WTC11 (cell line): ENCODE measurements around the gene TRMT2A.

ENCODE experiments used
- SP1 ChIP-seq: sonication (generic); formaldehyde crosslinking; conservative IDR thresholded peaks from 2 replicates; pipeline ENCODE4 v1.8.1; 2022; ENCODE audit warnings: missing genetic modification reagents
- TCF7 ChIP-seq: sonication (generic); formaldehyde crosslinking; IDR thresholded peaks from 2 replicates; pipeline ENCODE4 v1.8.0; 2022; ENCODE audit warnings: mild to moderate bottlenecking, low read depth, missing genetic modification reagents, moderate library complexity
- TF ChIP-seq, protein P1 (sequence below): sonication (generic); formaldehyde crosslinking; IDR thresholded peaks from 2 replicates; pipeline ENCODE4 v1.8.0; 2022; ENCODE audit warnings: mild to moderate bottlenecking, missing genetic modification reagents
- TF ChIP-seq, protein P2 (sequence below): fragments of 200-600 bp; IDR thresholded peaks from 2 replicates; pipeline ENCODE4 v1.8.0; 2022; ENCODE audit warnings: antibody characterized with exemption
- TF ChIP-seq, protein P3 (sequence below): sonication (generic); formaldehyde crosslinking; IDR thresholded peaks from 2 replicates; pipeline ENCODE4 v1.8.0; 2022; ENCODE audit warnings: missing genetic modification reagents

GRCh38 chr22:20064140-20064480, 52.9 kb downstream of the TRMT2A start:
- TF ChIP-seq, protein P1, sequence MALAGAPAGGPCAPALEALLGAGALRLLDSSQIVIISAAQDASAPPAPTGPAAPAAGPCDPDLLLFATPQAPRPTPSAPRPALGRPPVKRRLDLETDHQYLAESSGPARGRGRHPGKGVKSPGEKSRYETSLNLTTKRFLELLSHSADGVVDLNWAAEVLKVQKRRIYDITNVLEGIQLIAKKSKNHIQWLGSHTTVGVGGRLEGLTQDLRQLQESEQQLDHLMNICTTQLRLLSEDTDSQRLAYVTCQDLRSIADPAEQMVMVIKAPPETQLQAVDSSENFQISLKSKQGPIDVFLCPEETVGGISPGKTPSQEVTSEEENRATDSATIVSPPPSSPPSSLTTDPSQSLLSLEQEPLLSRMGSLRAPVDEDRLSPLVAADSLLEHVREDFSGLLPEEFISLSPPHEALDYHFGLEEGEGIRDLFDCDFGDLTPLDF = no peak
- TF ChIP-seq, protein P2, sequence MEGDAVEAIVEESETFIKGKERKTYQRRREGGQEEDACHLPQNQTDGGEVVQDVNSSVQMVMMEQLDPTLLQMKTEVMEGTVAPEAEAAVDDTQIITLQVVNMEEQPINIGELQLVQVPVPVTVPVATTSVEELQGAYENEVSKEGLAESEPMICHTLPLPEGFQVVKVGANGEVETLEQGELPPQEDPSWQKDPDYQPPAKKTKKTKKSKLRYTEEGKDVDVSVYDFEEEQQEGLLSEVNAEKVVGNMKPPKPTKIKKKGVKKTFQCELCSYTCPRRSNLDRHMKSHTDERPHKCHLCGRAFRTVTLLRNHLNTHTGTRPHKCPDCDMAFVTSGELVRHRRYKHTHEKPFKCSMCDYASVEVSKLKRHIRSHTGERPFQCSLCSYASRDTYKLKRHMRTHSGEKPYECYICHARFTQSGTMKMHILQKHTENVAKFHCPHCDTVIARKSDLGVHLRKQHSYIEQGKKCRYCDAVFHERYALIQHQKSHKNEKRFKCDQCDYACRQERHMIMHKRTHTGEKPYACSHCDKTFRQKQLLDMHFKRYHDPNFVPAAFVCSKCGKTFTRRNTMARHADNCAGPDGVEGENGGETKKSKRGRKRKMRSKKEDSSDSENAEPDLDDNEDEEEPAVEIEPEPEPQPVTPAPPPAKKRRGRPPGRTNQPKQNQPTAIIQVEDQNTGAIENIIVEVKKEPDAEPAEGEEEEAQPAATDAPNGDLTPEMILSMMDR = no peak
- TF ChIP-seq TCF7 (CRISPR knock-in tag) (no peak), SP1 (CRISPR knock-in tag) (no peak)
- TF ChIP-seq, protein P3, sequence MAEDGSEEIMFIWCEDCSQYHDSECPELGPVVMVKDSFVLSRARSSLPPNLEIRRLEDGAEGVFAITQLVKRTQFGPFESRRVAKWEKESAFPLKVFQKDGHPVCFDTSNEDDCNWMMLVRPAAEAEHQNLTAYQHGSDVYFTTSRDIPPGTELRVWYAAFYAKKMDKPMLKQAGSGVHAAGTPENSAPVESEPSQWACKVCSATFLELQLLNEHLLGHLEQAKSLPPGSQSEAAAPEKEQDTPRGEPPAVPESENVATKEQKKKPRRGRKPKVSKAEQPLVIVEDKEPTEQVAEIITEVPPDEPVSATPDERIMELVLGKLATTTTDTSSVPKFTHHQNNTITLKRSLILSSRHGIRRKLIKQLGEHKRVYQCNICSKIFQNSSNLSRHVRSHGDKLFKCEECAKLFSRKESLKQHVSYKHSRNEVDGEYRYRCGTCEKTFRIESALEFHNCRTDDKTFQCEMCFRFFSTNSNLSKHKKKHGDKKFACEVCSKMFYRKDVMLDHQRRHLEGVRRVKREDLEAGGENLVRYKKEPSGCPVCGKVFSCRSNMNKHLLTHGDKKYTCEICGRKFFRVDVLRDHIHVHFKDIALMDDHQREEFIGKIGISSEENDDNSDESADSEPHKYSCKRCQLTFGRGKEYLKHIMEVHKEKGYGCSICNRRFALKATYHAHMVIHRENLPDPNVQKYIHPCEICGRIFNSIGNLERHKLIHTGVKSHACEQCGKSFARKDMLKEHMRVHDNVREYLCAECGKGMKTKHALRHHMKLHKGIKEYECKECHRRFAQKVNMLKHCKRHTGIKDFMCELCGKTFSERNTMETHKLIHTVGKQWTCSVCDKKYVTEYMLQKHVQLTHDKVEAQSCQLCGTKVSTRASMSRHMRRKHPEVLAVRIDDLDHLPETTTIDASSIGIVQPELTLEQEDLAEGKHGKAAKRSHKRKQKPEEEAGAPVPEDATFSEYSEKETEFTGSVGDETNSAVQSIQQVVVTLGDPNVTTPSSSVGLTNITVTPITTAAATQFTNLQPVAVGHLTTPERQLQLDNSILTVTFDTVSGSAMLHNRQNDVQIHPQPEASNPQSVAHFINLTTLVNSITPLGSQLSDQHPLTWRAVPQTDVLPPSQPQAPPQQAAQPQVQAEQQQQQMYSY (CRISPR knock-in tag) = no peak
